ENCODE measurements around the gene BMERB1. TPM values are rescaled to one million over a fixed set of nuclear protein-coding genes. Genes with fewer than 3 reads are reported as not detected.
"Not testable (repeated sequence)": the region's sequence is repeated elsewhere in the genome, so short reads cannot be mapped to it uniquely, and the experiment has no call there.

BMERB1 gene
- total RNA-seq, 1 experiment from 2014 or later, result 64.2 TPM

DNA sequence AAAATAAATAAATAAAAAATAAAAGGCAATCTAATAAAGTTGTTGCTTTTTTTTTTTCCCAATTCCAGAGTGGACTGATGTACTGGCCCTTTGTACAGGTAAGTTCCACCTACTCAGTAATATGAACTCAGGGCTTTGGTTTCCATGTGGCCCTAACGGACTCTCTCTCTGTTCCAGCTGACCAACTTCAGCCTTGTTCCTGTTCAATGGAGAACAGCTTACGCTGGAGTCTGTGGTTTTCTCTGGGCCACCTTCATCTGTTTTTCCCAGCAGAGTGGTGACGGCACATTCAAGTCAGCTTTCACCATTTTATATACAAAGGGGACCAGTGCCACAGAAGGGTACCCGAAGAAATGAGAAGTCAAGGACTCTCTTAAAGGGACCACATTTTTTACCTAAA is 26.6 kb upstream of the BMERB1 start:
- not testable (repeated sequence) for H3K4me1 ChIP-seq; H3K27me3 ChIP-seq; H3K36me3 ChIP-seq; H3K9me3 ChIP-seq (replicated peaks); H3K27ac ChIP-seq; H3K4me3 ChIP-seq
- peak; percentile 4 to 29 for DNase-seq

DNA sequence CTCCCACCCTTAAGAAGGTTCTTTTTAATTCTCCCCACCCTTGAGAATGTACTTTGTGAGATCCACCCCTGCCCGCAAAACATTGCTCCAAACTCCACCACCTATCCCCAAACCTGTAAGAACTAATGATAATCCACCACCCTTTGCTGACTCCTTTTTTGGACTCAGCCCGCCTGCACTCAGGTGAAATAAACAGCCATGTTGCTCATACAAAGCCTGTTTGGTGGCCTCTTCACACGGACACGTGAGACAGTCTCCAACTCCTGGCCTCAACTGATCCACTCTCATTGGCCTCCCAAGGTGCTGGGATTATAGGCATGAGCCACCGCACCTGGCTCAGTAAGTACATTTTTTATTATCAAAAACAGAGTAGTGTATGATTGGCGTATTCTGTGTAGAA is 24.9 kb upstream of the BMERB1 start:
- DNase-seq; H3K9me3 ChIP-seq (replicated peaks); H3K27me3 ChIP-seq; H3K4me3 ChIP-seq; H3K4me1 ChIP-seq; H3K27ac ChIP-seq; H3K36me3 ChIP-seq: not testable (repeated sequence)

DNA sequence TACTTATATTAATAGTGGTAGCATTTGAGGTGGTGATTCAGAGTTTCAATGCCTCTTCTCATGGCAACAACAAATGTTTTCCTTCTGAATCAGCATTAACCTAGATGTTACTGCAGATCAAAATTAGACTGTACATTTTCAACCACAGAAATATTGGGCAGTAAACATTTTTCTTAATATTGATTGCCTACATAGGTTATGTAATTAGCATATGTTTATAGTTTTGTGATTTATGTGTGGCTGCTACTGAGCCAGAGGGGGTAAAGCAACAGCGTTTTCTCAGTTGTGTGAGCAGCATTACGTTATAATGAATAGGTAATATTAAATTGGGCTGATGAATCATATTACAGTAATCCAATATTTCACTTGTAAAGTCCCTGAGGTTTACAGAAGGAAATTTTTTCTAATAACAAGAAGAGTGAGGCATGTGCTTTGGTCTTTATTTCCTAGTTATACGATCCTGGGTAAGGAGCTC is 18.8 kb upstream of the BMERB1 start:
- H3K9me3 ChIP-seq (replicated peaks), result no peaks in the 10 kb centered on the region
- H3K27me3 ChIP-seq, result no peaks in the 10 kb centered on the region
- H3K36me3 ChIP-seq, result no peaks in the 10 kb centered on the region
- no peak for DNase-seq
- H3K4me3 ChIP-seq, result no peak overlapping the region
- no peaks in the 10 kb centered on the region for H3K4me1 ChIP-seq
- no peak overlapping the region for H3K27ac ChIP-seq

DNA sequence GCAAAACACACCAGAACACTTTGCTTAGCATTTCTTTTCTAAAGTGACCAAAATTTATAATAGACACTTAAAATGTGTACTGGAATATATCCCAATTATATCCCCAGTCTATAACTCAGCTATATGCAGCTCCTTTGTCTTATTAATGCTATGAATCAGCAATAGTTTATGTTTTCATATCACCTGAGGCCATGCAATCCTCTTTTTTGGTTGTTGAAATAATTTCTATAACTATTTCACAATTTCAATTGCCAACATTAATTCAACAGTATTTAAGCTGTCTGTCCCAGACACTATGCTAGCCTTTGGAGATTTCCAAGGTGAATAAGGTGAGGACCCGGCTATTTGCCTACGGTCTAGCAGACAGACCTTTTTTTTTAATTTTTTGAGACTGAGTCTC is 17.2 kb upstream of the BMERB1 start:
- Histone ChIP-seq H3K4me3 (no peak overlapping the region), H3K27me3 (no peaks in the 10 kb centered on the region), H3K36me3 (no peaks in the 10 kb centered on the region), H3K9me3 (replicated peaks) (no peaks in the 10 kb centered on the region), H3K4me1 (no peaks in the 10 kb centered on the region), H3K27ac (no peak overlapping the region)
- no peak for DNase-seq

DNA sequence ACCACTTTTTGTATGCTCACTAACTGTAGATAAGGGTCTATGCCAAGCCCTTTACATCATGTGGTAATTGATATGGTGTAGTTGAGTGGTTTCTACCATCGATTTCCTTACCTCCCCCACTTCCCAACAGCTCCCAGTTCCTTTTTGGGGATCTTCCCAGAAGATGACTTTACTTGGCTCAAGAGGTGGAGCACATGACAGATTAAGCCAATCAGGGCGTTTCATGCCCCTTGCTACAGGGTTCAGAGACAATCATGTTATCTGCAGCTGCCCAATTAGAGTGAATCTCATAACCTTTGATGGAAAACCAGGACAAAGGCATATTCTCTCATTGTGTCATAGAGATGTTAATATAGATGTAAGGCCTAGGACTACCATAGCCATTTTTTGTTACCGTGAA is 16.2 kb upstream of the BMERB1 start:
- no peak for DNase-seq
- no peaks in the 10 kb centered on the region for H3K4me1 ChIP-seq
- no peak overlapping the region for H3K27ac ChIP-seq
- no peaks in the 10 kb centered on the region for H3K9me3 ChIP-seq (replicated peaks)
- H3K36me3 ChIP-seq, result no peaks in the 10 kb centered on the region
- H3K27me3 ChIP-seq, result no peaks in the 10 kb centered on the region
- H3K4me3 ChIP-seq, result no peak overlapping the region

DNA sequence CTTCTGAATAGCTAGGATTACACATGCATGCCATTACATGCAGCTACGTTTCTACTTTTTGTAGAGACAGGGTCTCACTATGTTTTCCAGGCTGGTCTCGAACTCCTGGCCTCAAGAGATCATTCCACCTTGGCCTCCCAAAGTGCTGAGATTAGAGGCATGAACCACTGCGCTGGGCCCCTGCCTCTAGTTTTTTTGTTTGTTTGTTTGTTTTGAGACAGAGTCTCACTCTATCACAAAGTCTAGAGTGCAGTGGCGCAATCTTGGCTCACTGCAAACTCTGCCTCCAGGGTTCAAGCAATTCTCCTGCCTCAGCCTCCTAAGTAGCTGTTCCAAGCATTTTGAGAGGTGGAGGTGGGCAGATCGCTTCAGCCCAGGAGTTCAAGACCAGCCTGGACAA is 12.7 kb upstream of the BMERB1 start:
- H3K4me3 ChIP-seq, DNase-seq, H3K36me3 ChIP-seq: not testable (repeated sequence)

GRCh38 chr16:15422222-15422621 is 12.2 kb upstream of the BMERB1 start:
- no peak overlapping the region for H3K27ac ChIP-seq
- no peak for DNase-seq
- H3K4me1 ChIP-seq, result no peaks in the 10 kb centered on the region
- no peaks in the 10 kb centered on the region for H3K9me3 ChIP-seq (replicated peaks)
- no peaks in the 10 kb centered on the region for H3K36me3 ChIP-seq
- no peak overlapping the region for H3K4me3 ChIP-seq
- H3K27me3 ChIP-seq, result no peaks in the 10 kb centered on the region

More for the DNA sequence above, 12.7 kb upstream of the BMERB1 start:
- not testable (repeated sequence) for H3K27me3 ChIP-seq; H3K4me1 ChIP-seq; H3K9me3 ChIP-seq (replicated peaks); H3K27ac ChIP-seq

GRCh38 chr16:15425861-15426260 is 8.5 kb upstream of the BMERB1 start:
- H3K4me3 ChIP-seq, result no peak overlapping the region
- H3K4me1 ChIP-seq, result peaks cover 4% of the 10 kb centered on the region
- no peaks in the 10 kb centered on the region for H3K9me3 ChIP-seq (replicated peaks)
- no peak for DNase-seq
- H3K36me3 ChIP-seq, result no peaks in the 10 kb centered on the region
- H3K27me3 ChIP-seq, result no peaks in the 10 kb centered on the region
- no peak overlapping the region for H3K27ac ChIP-seq

DNA sequence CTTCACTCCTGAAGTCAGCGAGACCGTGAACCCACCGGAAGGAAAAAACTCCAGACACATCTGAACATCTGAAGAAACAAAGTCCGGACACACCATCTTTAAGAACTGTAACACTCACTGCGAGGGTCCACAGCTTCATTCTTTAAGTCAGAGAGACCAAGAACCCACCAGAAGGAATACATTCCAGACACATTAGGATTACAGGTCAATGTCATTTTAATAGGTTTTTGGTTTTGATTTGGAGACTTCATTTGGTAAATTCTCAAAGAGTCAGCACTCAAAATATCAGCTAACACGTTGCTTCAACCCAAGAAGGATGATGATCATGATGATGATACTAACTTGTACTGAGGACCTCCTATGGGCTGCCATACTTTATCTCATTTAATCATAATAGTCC is 7.6 kb upstream of the BMERB1 start:
- H3K4me1 ChIP-seq, result peaks cover 4% of the 10 kb centered on the region
- no peak for DNase-seq
- H3K27me3 ChIP-seq, result no peaks in the 10 kb centered on the region
- no peak overlapping the region for H3K27ac ChIP-seq
- H3K36me3 ChIP-seq, result no peaks in the 10 kb centered on the region
- no peak overlapping the region for H3K4me3 ChIP-seq
- no peaks in the 10 kb centered on the region for H3K9me3 ChIP-seq (replicated peaks)

- Histone ChIP-seq H3K36me3 (no peaks in the 10 kb centered on the region), H3K4me1 (peaks cover 4% of the 10 kb centered on the region), H3K9me3 (replicated peaks) (no peaks in the 10 kb centered on the region), H3K27ac (peak overlapping the region; percentile 37), H3K4me3 (peak overlapping the region; percentile 36), H3K27me3 (no peaks in the 10 kb centered on the region)
- DNase-seq, result peak; percentile 67 to 83
Measured at GRCh38 chr16:15427648-15428239, 6.6 kb upstream of the BMERB1 start.

DNA sequence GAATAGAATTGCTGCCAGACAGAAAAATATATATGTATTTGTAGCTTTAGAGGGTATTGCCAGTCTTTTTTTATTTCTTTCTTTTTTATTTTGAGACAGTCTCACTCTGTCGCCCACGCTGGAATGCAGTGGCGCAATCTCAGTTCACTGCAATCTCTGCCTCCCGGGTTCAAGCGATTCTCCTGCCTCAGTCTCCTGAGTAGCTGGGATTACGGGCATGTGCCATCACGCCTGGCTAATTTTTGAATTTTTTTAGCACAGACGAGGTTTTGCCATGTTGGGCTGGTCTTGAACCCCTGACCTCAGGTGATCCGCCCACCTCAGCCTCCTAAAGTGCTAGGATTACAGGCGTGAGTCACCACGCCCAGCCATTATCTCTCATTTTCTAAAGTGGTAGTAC is 3.5 kb upstream of the BMERB1 start:
- not testable (repeated sequence) for H3K4me1 ChIP-seq; H3K4me3 ChIP-seq; H3K27me3 ChIP-seq; H3K36me3 ChIP-seq; DNase-seq; H3K27ac ChIP-seq; H3K9me3 ChIP-seq (replicated peaks)

DNA sequence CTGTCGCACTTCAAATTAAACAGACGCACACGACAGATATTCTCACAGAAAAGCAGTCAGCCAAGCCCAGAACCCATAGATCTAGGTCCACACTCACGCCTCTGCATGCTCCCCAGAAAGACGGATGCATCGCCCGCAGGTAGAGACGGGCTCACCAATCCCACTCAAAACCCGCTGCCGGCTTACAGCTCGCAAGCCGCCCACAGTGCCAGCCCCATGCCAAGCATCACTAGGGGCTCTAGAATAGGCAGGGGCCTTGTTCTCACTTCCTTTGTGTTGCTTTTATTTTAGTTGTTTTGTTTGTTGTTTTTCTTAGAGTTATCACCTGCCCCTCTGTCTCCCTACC is 336 bp upstream of the BMERB1 start:
- Histone ChIP-seq H3K4me3 (peak overlapping the region; percentile 74), H3K36me3 (no peaks in the 10 kb centered on the region), H3K27me3 (no peaks in the 10 kb centered on the region), H3K4me1 (no peaks in the 10 kb centered on the region), H3K27ac (no peak overlapping the region), H3K9me3 (replicated peaks) (no peaks in the 10 kb centered on the region)
- no peak for DNase-seq

- Histone ChIP-seq H3K4me1 (peaks cover 6% of the 10 kb centered on the region), H3K4me3 (peak overlapping the region; percentile 74), H3K27ac (peak overlapping the region; percentile 46), H3K36me3 (no peaks in the 10 kb centered on the region), H3K9me3 (replicated peaks) (no peaks in the 10 kb centered on the region), H3K27me3 (no peaks in the 10 kb centered on the region)
- peak; percentile 30 to 48 for DNase-seq
Measured at GRCh38 chr16:15435216-15435864, 952 bp downstream of the BMERB1 start.

DNA sequence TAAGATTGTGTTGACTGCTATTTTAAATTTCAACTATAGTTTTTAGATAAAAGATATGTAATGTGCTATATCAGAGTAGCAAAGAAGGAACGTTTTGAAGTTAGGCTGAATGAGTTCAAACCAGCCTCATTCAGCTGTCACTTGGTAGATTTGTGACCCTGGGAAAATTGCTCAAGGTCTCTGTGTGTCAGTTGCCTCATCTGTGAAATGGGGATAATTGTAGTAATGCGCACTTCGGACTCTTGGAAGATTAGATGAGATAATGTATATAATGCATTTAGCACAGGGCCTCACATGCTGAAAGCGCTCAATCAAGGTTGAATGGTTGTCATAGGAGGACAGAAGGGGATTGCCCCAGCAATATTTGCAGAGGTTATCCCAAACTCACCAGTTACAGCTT is 4.7 kb downstream of the BMERB1 start:
- no peak for DNase-seq
- Histone ChIP-seq H3K4me1 (peaks cover 6% of the 10 kb centered on the region), H3K27ac (no peak overlapping the region), H3K9me3 (replicated peaks) (no peaks in the 10 kb centered on the region), H3K4me3 (no peak overlapping the region), H3K27me3 (no peaks in the 10 kb centered on the region), H3K36me3 (no peaks in the 10 kb centered on the region)

DNA sequence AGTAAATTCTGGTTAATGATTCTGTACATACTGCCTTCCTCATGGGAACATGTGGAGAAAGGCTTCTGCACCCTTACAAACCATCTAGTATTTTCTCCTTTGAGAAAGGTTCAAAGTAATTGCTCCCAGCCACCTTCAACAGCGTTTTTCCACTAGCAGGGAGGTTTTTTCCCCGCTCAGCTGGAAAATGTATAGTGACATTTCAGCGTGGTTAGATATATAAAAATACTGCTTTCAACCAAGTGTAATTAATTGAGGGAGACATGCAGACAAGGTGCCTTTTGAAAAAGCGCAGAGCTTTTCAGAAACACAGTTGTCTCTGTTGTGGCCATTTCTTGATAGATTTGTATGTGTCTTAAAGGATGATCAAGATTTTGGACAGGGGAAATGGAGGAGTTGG is 5.1 kb downstream of the BMERB1 start:
- no peak overlapping the region for H3K27ac ChIP-seq

DNA sequence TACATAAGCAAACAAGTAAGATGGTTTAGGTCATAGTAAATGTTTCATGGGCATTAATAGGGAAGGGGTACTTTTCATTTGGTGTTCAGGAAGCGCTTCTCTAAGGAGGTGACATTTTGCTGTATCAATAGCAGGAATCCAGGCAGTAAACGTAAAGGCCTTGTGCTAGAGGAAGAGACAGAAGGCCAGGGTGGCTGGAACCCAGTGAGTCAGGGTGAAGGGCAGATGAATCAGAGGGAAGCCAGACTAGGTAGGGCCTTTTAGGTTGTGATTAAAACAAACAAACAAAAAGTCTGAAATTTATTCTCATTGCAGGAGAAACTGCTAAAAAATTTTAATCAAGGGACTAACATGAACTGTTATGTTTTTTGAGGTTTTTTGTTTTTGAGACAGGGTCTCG is 6.5 kb downstream of the BMERB1 start:
- Histone ChIP-seq H3K27ac (no peak overlapping the region), H3K4me1 (peaks cover 6% of the 10 kb centered on the region), H3K4me3 (no peak overlapping the region), H3K27me3 (no peaks in the 10 kb centered on the region), H3K36me3 (no peaks in the 10 kb centered on the region), H3K9me3 (replicated peaks) (no peaks in the 10 kb centered on the region; the same call in 1 of the 2 replicates)
- DNase-seq, result no peak

More for the DNA sequence above, 5.1 kb downstream of the BMERB1 start:
- Histone ChIP-seq H3K4me3 (no peak overlapping the region), H3K36me3 (no peaks in the 10 kb centered on the region), H3K9me3 (replicated peaks) (no peaks in the 10 kb centered on the region), H3K27me3 (no peaks in the 10 kb centered on the region), H3K4me1 (peaks cover 6% of the 10 kb centered on the region)
- no peak for DNase-seq

Data from SJCRH30 (cell line).